GM12801 (cell line): ENCODE results near the gene KLF16.

ENCODE experiments used
- TF ChIP-seq, protein P1 (sequence below): IDR thresholded peaks from one replicate; pipeline ENCODE4 v1.5.1; 2011; ENCODE audit warnings: control low read depth; ENCODE audit not compliant: insufficient read length; ENCODE audit errors: extremely low read depth

Gene KLF16

DNA sequence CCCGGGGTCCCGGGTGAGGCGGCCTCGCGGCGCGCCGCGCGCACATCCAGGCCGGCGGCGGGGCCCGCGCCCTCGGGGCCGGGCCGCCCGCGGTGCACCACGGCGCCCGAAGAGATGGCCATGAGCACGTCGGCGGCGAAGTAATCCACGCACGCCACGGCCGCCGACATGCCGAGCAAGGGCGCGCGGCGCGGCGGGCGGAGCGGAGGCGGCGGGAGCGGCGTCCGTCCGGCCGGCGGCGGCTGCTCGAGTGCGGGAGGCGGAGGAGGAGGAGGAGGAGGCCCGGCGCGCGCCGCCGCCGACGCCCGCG, at the start of gene KLF16:
Gene KLF16 (minus strand): TSS at position 252 of the 310 bp plus-strand sequence. CDS start 82 bp downstream, at position 170.
- TF ChIP-seq, protein P1, sequence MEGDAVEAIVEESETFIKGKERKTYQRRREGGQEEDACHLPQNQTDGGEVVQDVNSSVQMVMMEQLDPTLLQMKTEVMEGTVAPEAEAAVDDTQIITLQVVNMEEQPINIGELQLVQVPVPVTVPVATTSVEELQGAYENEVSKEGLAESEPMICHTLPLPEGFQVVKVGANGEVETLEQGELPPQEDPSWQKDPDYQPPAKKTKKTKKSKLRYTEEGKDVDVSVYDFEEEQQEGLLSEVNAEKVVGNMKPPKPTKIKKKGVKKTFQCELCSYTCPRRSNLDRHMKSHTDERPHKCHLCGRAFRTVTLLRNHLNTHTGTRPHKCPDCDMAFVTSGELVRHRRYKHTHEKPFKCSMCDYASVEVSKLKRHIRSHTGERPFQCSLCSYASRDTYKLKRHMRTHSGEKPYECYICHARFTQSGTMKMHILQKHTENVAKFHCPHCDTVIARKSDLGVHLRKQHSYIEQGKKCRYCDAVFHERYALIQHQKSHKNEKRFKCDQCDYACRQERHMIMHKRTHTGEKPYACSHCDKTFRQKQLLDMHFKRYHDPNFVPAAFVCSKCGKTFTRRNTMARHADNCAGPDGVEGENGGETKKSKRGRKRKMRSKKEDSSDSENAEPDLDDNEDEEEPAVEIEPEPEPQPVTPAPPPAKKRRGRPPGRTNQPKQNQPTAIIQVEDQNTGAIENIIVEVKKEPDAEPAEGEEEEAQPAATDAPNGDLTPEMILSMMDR: no peak

GRCh38 chr19:1912760-1913505, 49.6 kb upstream of the KLF16 start:
- TF ChIP-seq, protein P1: no peak

DNA sequence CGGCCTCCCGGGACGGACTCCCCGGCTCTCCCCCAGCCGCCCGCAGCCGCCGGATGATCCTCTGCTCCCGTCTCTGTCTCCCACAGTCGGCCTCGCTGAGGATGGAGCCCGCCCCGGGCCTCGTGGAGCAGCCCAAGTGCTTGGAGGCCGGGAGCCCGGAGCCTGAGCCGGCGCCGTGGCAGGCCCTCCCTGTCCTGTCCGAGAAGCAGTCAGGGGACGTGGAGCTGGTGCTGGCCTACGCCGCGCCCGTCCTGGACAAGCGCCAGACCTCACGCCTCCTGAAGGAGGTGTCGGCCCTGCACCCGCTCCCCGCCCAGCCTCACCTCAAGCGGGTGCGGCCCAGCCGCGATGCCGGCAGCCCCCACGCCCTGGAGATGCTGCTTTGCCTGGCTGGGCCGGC, 48.6 kb upstream of the KLF16 start:
- TF ChIP-seq, protein P1: no peak

- TF ChIP-seq, protein P1: no peak
These were observed 47.7 kb upstream of the KLF16 start for GRCh38 chr19:1911098-1911497.

DNA sequence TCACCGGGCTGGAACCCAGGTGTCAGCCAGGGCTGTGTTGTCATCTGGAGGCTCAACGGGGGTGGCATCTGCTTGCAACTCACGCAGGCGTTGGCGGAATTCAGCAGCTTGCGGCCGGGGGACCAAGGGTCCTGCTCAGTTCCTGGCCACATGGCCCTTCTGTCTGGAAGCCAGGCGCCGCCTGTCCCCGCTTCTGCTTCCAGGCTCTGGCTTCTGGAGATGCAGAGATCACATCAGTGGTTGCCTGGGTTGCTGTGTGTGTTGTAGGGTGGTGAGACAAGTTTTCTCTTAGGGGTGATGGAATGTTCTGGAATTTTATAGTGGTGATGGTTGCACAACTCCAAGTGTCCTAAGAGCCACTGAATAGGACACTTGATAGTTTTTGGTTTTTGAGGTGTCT, 46.8 kb upstream of the KLF16 start:
- TF ChIP-seq, protein P1: no peak

GRCh38 chr19:1909761-1910080, 46.3 kb upstream of the KLF16 start:
- TF ChIP-seq, protein P1: no peak

DNA sequence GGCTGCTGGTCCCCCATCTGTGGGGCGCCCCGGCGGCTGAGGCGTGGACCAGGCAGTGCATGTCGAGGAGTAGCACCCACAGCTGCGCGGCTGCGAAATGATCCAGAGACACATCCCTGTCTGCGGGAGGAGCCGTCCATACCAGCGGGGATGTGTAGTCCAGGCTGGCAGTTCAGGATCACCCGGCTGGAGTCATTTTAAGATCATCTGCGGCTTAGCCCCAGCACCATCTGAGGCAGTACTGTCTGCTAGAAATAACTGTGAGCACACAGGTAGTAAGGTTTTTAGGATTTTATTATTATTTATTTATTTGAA, 44.9 kb upstream of the KLF16 start:
- TF ChIP-seq, protein P1: no peak
